Epithelial cell of proximal tubule (primary cell): Measurements from ENCODE around the gene SCAPER. TPM values are rescaled to one million over a fixed set of nuclear protein-coding genes. Genes with fewer than 3 reads are reported as not detected.
A peak's percentile ranks its signal among the peaks of the same experiment; 100 is the strongest.

Experiments
- DNase-seq: peaks from one replicate; pipeline ENCODE4 v3.0.0-alpha.2; 2011; ENCODE audit warnings: low read depth
- H3K4me3 ChIP-seq: 2 replicates; pipeline ENCODE4 v1.5.1; 2011; ENCODE audit warnings: low read depth, mild to moderate bottlenecking, low read length
- total RNA-seq: library from RNA; depleted of rRNA; stranded (reverse); fragments of >200 nt; gene quantifications from 2 replicates; pipeline ENCODE4 v1.2.3, GENCODE V29; 2015
- TF ChIP-seq, protein P1 (sequence below): conservative IDR thresholded peaks from 2 replicates; pipeline ENCODE4 v1.5.1; 2012; ENCODE audit warnings: low read depth, mild to moderate bottlenecking, low read length

The SCAPER gene
- total RNA-seq, 1 donor from 2014 or later = 13.3 TPM

DNA sequence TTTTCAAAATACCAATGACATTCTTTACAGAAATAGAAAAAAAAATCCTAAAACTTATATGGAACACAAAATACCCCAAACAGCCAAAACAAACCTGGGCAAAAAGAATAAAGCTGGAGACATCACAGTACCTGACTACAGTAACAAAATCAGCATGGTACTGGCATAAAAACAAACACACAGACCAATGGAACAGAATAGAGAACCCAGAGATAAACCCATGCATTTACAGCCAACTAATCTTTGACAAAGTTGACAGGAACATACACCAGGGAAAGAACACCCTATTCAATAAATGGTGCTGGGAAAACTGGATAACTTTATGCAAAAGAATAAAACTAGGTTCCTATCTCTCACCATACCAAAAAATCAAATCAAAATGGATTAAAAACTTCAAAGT is 36.4 kb downstream of the SCAPER start:
- no peak for DNase-seq
- TF ChIP-seq, protein P1, sequence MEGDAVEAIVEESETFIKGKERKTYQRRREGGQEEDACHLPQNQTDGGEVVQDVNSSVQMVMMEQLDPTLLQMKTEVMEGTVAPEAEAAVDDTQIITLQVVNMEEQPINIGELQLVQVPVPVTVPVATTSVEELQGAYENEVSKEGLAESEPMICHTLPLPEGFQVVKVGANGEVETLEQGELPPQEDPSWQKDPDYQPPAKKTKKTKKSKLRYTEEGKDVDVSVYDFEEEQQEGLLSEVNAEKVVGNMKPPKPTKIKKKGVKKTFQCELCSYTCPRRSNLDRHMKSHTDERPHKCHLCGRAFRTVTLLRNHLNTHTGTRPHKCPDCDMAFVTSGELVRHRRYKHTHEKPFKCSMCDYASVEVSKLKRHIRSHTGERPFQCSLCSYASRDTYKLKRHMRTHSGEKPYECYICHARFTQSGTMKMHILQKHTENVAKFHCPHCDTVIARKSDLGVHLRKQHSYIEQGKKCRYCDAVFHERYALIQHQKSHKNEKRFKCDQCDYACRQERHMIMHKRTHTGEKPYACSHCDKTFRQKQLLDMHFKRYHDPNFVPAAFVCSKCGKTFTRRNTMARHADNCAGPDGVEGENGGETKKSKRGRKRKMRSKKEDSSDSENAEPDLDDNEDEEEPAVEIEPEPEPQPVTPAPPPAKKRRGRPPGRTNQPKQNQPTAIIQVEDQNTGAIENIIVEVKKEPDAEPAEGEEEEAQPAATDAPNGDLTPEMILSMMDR = no peak
- no peak overlapping the region for H3K4me3 ChIP-seq

GRCh38 chr15:76866716-76867321 is 38.3 kb downstream of the SCAPER start:
- TF ChIP-seq, protein P1 = peak; percentile 63
- H3K4me3 ChIP-seq = no peak overlapping the region
- no peak for DNase-seq

DNA sequence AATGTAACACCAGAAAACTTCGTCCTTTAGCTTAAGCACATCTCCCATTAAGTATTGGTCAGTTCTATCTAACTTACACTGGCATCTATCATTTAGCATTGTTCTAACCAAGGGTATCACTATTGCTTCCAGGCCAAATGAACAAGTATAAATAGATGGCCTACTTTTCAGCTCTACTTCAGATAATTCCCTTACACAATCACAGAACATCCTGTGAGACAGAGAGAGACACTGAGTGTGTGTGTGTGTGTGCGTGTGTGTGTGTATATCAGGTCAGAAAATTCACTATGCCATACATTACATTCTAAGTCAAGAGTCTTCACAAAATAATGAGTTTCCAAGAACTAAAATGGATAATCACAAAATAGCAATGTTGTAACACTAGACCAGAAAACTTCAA is 39.1 kb downstream of the SCAPER start:
- no peak overlapping the region for H3K4me3 ChIP-seq
- no peak for DNase-seq
- TF ChIP-seq, protein P1 = no peak

GRCh38 chr15:76865548-76865991 is 39.6 kb downstream of the SCAPER start:
- TF ChIP-seq, protein P1 = no peak
- no peak for DNase-seq
- no peak overlapping the region for H3K4me3 ChIP-seq

DNA sequence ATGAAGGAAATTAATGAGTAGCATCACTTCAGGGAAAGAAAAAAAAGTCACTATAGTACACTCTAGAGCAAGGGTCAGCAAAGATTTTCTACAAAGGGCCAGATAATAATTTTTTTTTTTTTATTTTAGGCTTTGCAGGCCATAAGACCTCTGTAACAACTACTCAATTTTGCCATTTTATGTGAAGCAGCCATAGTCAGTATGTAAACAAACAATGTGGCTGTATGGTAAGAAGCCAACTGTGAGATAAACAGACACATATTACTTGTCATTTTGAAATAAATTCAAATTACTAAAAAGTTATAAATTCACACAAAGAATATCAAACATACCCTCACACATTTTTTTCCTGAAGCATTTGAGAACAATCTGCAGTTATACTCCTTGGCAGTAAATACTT is 40.6 kb downstream of the SCAPER start:
- TF ChIP-seq, protein P1 = no peak
- H3K4me3 ChIP-seq = no peak overlapping the region
- no peak for DNase-seq

DNA sequence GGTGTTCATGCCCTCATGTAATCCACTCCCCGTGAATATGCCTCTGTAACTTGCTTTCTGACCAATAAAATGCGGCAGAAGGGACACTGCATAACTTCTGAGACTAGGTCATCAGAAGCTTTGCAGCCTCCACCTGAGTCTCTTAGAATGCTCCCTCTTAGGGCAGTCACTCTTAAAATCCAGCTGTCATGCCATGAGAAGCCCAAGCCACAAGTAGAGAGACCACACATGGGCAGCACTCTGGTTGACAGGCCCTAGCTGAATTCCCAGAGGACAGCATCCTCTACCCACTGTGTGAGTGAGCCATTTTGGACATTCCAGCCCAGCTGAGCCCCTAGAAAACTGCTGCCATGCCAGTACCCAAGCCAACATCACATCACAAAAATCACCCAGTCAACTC is 41.4 kb downstream of the SCAPER start:
- TF ChIP-seq, protein P1 = no peak
- DNase-seq = no peak
- no peak overlapping the region for H3K4me3 ChIP-seq

DNA sequence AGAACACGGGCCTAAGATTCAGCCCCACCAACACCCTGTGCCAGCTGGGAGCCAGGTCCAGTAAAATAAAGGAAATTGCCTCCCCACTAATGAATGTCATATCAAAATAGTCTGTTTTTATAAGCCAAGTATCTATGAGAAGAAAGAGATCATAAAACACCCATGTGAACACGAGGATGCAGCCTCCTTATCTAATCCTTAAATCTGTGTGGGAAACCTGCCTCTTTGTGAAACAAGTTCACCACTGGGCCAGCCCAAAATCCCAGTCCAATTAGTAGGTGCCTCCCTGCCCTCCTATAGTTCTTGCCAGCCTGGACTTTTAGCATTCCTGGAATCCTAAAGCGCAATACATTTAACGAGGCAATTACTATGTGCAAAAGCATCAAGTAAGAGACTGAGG is 42.0 kb downstream of the SCAPER start:
- TF ChIP-seq, protein P1 = no peak
- no peak for DNase-seq
- no peak overlapping the region for H3K4me3 ChIP-seq
